Stimulated activated naive CD4-positive, alpha-beta T cell treated with Interleukin-2 at 50 U/mL for 16 hours (primary cell): ENCODE measurements around the gene G6PD.
"Not testable (repeated sequence)": the region's sequence is repeated elsewhere in the genome, so short reads cannot be mapped to it uniquely, and the experiment has no call there.

Experiments
- DNase-seq: peaks from one replicate; lab custom pipeline; 2025; lab: John Stamatoyannopoulos, UW

Gene G6PD

DNA sequence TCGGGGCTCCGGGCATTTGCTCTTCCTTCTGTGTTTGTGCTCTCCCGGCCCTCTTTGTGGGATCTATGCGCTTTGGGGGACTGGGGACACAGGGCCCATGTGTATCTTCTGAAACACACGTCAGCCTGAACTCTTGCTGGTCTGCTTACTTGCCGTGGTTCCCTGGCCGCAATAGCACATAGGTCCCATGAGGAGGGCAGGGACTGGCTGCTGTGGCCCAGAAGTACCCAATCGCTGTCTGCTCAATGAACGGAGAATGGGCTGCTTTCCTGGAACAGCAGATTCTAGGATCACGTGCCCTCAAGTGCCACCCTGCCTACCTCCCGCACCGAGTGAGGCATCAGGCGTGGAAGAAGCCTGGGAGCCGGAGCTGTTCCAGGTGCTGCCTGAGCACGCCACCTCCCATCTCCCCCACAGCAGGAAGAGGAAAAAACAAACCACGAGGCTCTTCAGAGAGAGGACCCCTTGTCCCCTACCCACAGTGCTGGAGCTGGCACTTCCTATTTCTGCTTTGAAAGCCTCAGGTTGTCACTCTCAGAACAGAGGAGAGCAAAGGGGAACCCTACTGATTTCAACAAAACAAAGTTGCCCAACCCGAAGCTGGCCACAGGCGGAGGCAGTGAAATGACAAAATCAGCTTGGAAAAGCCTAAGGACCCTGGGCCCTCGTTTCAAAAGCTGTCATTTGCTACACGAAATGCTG is 3.8 kb downstream of the G6PD start:
- DNase-seq = no peak

DNA sequence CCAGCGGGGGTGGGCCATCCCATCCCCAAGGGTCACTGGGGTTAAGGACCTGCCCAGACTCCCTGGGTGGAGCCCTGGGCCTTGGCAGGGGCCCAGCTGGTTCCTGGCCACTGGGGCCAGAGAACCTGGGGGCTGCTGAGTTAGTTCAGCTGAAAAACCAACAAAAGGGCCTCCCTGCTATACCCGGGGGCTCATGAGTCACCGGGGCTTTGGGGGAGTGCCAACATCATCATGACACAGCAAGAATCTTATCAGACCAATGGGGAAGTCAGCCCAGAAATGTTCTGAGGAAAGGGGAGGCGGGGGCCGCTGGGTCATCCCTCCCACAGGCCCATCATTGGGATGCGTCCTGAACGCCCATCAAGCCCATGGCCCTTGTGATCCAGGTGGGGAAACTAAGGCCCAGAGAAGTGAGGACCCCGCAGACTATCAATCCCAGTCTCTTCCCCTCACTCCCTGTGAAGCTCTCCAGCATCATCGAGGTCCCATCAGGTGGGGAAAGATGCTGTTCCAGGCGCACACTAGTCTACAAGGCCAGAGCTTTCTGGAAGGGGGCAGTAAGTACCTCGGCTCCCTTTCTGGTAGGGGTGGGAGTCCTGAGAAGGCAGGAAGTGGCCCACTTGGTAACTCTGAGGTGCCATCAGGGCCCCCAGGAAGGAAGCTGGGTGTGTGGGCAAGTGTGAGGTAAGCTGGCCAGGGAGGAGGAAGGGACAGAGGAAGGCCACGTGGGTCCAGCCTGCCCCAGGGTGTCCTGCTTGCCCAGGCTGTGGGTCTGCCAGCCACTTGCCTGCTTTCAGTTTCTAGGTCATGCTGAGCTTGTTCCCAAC is 4.5 kb downstream of the G6PD start:
- DNase-seq = peak; percentile 46

DNA sequence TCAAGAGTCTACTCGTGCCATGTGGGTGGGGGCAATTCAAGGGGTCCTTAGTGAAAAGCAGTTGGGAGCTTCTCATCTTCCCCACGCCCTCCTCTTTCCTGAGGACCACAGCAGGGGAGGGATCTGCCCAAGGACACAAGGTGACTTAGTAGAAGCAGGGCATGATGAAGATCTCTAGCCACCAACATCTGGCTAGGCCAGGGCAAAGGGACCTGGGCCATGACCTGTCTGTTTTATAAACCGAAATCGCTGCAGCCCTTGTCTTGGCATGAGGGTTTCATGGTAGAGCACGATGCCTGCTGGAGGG is 5.1 kb downstream of the G6PD start:
- DNase-seq = no peak

DNA sequence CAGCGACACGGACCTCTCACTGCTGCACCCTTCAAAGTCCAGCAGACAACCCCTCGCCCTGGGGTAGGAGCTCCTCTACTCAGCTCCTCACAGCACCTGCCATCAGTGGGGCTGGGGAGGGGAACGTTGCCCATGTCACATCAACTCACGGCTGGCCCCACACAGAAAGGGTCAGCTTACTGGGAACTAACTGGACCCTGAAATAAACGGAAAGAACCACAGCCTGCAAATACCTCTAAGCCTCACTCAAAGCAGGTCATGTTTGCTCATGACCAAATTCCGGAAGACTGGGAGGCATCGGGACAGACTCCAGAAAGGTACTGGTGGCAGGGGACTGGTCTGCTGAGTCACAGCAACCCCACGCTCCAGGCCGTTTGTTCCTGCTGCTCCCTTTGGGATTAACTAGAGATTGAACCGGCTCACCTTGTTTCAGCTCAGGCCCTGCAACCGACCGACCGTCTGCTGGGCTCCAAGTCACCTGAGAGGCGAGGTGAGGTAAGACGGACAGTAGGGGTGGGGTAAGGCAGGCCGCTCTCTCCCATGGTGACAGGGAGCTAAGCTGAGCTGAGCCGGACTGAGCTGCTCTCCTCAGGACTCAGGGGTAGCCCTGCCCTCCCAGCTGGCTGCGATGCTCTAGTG is 5.6 kb downstream of the G6PD start:
- no peak for DNase-seq

DNA sequence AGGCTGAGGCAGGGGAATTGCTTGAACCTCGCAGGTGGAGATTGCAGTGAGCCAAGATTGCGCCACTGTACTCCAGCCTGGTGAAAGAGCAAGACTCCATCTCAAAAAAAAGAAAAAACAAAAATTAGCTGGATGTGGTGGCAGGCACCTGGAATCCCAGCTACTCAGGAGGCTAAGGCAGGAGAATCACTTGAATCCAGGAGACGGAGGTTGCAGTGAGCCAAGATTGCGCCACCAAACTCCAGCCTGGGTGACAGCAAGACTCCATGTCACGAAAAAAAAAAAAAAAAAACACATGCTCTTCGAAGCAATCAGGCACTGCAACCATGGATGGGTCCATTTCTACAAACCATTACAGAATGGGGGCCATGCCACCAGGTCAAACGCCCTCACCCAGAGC is 6.3 kb downstream of the G6PD start:
- not testable (repeated sequence) for DNase-seq

DNA sequence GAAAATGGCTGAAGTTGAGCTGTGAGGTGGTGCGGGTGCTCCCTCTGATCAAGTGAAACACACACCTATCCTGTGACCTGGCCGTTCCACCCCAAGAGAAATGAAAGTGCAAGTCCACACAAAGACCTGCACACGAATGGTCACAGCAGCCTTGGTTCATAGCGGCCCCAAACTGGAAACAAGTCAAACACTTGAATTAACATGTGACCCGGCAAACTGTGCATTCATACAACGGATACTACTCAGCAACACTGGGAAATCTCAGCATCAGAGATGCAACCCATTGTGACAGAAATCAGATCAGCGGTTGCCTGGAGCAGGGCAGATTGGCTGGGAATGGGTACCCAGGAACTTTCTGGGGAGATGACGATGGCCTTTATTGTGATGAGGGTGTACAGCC is 7.6 kb downstream of the G6PD start:
- DNase-seq = no peak

DNA sequence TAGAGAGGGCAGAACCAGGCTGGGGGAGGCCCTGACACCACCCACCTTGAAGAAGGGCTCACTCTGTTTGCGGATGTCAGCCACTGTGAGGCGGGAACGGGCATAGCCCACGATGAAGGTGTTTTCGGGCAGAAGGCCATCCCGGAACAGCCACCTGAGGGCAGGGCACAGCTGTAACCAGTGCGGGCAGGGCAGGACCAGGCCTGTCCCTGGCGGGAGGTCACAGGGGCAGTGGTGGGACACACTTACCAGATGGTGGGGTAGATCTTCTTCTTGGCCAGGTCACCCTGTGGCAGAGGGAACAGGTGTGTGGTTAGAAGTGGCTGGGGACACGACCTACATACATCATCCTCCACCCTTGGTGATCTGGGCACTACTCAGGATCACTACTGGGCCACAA is 10.8 kb downstream of the G6PD start:
- no peak for DNase-seq

DNA sequence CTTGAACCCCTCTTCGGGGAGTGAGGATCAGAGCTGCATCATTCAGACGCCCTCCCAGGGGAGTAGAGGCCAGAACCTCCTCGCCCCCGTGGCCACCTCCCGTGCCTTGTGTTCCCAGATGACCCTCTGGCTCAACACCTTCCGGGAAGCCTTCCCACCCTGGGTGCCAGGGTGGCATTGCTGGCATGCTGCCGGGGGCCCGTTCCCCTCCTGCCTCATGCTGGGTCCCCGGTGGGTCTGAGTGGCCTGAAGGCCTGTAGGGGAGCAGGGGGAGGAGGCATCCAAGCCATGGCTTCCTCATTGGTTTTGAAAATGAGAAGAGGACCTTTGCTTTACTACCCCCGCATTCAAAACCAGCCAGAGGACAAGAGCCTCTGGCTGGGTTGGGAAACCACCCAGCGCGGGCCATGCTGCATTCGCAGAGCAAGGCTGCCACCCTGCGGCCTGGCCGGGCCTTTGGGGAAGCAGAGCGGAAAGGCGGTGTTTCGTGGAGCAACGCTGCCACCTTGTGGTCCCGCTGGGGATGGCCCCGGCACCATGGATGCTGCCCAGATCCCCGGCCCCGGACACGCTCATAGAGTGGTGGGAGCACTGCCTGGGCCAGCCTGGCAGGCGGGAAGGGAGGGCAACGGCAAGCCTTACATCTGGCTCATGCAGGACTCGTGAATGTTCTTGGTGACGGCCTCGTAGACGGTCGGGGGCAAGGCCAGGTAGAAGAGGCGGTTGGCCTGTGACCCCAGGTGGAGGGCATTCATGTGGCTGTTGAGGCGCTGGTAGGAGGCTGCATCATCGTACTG is 11.9 kb downstream of the G6PD start:
- DNase-seq = peak; percentile 79

DNA sequence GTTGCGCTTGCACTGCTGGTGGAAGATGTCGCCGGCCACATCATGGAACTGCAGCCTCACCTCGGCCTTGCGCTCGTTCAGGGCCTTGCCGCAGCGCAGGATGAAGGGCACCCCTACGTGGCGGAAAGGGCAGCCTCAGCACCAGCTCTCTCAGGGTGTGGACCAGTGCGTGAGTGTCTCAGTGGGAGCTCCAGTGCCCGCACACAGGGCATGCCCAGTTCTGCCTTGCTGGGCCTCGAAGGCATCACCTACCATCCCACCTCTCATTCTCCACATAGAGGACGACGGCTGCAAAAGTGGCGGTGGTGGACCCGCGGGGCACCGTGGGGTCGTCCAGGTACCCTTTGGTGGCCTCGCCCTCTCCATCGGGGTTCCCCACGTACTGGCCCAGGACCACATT is 14.0 kb downstream of the G6PD start:
- no peak for DNase-seq

DNA sequence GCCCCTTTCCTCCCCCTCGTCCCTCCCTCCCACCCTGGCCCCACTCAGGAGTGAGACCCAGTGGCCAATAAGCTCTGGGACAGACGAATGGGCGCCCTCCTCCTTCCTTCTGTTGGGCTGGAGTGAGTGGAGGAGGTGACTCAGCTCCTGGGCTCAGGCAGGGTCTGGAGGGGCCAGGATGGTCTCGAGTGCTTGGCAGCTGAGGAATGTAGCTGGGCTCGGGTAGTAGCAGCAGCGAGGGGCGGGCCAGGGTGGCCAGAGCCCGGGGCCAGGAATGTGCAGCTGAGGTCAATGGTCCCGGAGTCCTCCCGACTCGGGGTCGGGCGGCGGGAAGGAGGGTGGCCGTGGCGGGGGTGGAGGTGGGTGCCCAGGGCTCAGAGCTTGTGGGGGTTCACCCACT is 15.0 kb downstream of the G6PD start:
- no peak for DNase-seq

DNA sequence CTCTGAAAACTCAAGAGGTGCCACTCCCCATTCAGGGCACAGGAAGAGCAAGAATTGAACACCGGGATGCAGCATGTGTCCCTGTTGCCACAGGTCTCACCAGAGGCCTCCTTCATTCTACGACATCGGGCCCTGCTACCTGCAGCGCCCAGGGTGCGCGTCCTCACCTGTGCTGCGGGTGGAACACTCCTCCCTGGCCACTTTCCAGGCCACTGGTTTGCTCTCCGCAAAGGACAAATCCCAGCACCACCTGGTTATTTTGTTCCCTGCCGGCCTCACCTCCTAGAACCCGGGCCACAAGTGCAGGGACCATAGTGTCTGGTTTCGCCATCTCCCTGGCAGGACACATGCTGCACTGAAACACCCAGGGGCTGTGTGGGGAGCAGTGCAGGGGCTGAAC is 16.4 kb downstream of the G6PD start:
- no peak for DNase-seq

DNA sequence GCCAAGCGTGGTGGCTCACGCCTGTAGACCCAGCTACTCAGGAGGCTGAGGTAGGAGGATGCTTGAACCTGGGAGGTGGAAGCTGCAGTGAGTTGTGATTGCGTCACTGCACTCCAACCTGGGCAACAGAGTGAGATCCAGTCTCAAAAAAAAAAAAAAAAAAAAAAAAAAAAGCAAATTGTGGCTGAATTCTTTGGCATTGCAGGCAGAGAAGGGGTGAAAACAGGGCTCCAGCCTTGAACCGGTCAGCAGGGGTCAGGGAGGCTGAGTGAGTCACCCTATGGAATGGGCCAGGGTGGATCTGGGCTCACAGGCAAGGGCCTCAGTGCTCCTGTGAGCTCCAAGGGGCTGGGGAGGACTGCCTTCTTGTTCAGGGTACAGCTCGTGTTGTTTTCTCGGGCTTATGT is 17.4 kb downstream of the G6PD start:
- no peak for DNase-seq

DNA sequence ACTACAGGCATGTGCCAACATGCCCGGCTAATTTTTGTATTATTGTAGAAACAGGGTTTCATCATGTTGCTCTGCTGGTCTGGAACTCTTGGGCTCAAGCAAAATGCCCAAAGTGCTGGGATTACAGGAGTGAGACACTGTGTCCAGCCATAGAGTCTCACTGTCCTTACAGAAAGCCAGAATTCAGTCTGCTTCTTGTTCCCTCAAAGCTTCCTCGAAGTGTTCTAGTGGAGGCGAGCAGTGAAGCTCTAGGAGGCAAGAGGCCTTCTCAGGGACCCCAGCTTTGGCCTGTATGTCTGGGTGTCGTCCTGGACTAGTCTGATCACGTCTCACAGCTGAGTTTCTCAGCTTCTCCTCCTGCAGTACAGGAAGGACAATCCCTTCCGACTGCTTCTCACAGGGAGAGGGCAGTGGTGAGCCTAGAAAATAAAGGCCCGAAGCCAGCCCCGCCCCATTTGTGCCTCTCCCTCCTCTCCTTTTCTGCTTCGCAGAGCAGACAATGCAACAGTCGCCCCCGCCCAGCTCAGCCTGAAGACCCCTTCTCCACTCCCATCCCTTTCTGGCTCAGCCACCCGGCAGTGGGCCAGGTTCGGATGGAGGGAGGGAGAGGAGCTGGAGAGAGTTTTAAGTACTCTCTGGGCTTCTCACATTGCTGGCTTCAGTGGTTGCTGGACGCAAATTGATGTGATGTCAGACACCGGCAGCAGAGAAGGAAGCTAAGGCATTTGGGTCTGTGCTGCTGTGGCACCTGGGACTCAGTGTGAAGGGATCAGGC is 19.6 kb downstream of the G6PD start:
- DNase-seq = peak; percentile 52

DNA sequence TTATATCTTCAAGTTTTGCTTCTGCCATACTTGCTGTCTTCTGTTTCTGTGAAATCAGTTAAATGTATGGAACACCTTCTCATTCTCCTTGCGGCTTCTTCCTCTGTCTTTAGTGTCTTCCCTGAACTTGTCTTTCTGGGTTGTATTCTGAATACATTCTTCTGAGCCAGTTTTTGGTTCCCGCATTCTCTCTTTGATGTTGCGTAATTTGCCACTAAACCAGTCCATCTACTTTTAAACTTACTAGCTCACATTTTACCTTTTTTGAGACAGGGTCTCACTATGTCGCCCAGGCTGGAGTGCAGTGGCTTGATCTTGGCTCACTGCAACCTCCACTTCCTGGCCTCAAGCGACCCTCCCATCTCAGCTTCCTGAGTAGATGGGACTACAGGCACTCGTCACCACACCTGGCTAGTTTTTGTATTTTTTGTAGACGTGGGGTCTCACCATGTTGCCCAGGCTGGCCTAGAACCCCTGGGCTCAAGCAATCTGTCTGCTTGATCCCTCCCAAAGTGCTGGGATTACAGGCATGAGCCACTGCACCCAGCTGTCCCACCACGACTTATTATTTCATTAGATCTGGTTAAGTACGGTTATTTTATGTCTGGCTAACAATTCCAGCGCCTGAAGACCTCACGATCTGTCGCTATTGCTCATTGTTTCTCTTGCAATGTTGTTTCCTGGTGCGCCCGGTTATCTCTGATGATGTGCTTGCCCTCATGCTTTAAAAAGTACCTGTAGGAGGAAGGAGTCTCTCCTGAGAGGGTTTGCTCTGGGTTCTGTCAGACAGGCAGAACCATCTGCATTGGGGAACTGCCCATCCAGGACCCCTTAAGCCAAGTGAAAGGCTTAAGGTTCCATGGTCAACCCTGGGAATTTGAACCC is 20.8 kb downstream of the G6PD start:
- no peak for DNase-seq

DNA sequence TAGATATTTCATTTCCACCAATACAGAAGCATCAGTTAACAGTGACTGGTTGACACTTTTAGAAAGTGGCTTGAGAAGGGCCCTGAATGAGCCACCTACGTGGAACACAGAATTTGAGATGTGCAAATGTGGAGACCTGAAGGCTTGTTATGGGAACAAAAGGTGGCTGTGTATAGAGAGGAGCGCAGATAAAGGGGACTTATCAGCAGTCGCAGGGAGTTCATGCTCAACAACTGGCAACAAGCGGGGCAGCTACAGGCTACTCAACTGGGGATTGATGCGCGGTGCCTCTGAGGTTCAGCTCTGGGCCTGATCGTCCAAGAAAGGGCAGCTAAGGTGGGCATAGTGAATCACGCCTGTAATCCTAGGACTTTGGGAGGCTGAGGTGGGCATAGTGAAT is 27.3 kb downstream of the G6PD start:
- no peak for DNase-seq

DNA sequence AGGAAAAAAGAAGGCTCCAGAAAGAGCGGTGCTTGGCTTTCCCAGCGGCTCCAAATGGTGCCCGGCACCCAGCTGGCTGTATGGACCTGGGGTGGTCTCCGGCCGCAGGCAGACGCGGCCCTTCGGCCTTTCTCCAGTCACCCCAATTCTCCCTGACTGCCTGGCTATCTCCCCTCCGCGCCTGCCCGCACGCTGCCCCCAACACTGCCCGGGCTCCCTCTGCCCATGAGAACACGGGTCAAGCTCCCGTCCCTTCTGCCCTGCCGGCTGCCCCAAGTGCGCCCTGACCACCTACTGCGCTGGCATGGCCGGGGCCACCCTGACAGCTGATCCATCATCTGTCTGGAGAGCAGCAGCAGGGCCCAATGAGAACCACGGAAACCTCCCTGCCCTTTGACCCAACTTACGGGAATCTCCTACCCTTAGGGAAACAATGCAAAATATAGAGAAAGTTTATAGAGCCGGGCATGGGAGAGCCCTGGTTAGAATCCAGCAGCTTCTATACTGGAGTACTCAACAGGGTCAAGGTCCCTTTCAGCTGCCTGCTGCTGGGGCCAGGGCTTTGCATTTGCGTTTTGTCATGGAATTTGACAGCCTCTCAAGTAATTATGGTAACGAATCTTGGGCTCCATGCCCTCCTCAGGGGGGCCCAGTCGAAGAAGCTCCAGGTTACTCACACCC is 29.4 kb downstream of the G6PD start:
- DNase-seq = no peak

DNA sequence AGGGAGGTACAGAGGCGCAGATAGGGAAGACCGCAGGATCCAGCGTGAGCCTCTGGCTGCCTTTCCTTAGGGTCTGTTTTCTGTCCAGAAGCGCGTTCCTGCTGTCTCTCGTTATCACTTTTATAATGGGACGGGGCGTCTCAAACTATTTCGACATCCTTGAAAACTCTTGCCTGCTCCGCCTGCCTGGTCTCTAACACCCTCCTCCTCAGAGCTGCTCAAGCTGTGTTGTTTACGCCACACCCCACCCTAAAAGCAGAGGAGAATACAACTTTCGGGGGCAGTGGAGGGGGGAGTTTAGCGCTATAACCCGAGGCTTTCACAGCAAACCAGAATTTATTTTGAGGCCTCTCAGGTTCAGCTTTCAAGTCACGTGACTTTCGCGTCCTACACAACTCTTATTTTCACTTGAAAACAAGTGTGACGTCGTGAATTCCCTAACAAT is 30.0 kb downstream of the G6PD start:
- no peak for DNase-seq

DNA sequence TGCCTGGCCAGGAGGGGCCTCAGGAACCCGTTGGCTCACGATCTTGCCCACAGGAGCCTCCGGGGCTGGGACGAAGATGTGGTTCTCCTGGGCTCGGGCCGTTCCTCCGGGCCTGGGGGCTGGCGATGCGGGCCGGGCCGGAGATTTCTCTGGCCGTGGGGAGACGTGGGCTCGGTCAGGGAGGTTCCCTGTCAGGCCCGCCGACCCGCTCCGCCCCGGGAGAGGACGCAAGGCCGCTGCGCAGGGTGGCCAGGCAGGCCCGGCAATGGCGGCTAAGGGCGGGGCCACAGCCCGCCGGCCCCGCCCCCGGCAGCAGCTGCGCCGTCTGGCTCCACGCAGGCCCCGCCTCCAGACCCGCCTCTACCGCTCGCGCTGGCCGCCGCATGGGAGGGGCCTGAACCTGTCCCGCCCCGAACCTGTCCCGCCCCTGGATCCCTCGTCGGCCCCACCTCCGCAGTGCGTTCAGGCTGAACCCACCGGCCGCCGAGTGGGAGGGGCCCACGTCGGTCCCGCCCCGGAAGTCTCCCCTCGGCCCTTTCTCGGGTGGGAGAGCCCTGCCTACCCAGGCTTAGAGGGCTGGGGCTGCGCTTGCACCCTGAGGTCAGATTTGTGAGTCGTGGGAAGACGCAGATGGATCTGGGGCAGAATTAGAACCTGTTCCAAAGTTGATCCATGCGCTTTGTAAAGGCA is 30.5 kb downstream of the G6PD start, which contains the start of gene FAM3A:
FAM3A (minus strand) TSS at position 267 of the 690 bp plus-strand sequence. CDS start 460 bp downstream, outside the sequence.
- DNase-seq = peak; percentile 87
